Measurements from ENCODE around the gene IRF2BP1. TPM values are rescaled to one million over a fixed set of nuclear protein-coding genes. Genes with fewer than 3 reads are reported as not detected.

IRF2BP1 gene
- total and polyA plus RNA-seq, 4 donors: 4.9 to 16.8 (median 16.4) TPM

GRCh38 chr19:45913874-45914830 lies 28.2 kb upstream of the IRF2BP1 start, which contains the start of gene NANOS2 (continued):
- no peak for TF ChIP-seq CTCF (IDR thresholded peaks at IDR 0.05; ENCODE audit: low read depth, low read length, missing input control)

GRCh38 chr19:45911291-45911690 lies 25.4 kb upstream of the IRF2BP1 start:
- WGBS: 52% methylated on average over 8 of the region's 8 CpGs
- H3K9me3 ChIP-seq (ENCODE audit: control insufficient read depth in 4 of 4, low read length in 3 of 4): no peaks in the 10 kb centered on the region

GRCh38 chr19:45908956-45909355 lies 23.0 kb upstream of the IRF2BP1 start:
- 86% methylated on average over 5 of the region's 5 CpGs for WGBS
- Histone ChIP-seq H3K4me3 (ENCODE audit: low read depth in 1 of 3, low read length in 3 of 3) (no peak overlapping the region), H3K4me1 (ENCODE audit: control insufficient read depth in 4 of 4, insufficient read depth in 4 of 4, low read length in 3 of 4) (no peaks in the 10 kb centered on the region), H3K27ac (ENCODE audit: low read depth in 1 of 2, low read length in 2 of 2) (no peak overlapping the region), H3K9ac (ENCODE audit: low read depth in 1 of 2, low read length in 2 of 2) (no peak overlapping the region), H3K9me3 (ENCODE audit: control insufficient read depth in 4 of 4, low read length in 3 of 4) (no peaks in the 10 kb centered on the region), H3K36me3 (ENCODE audit: control insufficient read depth in 4 of 4, insufficient read depth in 3 of 4, low read depth in 1 of 4, low read length in 3 of 4) (no peaks in the 10 kb centered on the region), H3K27me3 (ENCODE audit: control insufficient read depth in 4 of 4, insufficient read depth in 4 of 4, low read length in 3 of 4) (no peaks in the 10 kb centered on the region)
- DNase-seq (ENCODE audit: low spot score): no peak
- TF ChIP-seq, protein P1, sequence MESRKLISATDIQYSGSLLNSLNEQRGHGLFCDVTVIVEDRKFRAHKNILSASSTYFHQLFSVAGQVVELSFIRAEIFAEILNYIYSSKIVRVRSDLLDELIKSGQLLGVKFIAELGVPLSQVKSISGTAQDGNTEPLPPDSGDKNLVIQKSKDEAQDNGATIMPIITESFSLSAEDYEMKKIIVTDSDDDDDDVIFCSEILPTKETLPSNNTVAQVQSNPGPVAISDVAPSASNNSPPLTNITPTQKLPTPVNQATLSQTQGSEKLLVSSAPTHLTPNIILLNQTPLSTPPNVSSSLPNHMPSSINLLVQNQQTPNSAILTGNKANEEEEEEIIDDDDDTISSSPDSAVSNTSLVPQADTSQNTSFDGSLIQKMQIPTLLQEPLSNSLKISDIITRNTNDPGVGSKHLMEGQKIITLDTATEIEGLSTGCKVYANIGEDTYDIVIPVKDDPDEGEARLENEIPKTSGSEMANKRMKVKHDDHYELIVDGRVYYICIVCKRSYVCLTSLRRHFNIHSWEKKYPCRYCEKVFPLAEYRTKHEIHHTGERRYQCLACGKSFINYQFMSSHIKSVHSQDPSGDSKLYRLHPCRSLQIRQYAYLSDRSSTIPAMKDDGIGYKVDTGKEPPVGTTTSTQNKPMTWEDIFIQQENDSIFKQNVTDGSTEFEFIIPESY (IDR thresholded peaks at IDR 0.05): no peak
- TF ChIP-seq RAD21 (IDR thresholded peaks at IDR 0.05) (peak in 1 of 2 donors; percentile 45), REST (IDR thresholded peaks at IDR 0.05) (no peak), SP1 (IDR thresholded peaks at IDR 0.05) (no peak), HNF4G (IDR thresholded peaks at IDR 0.05) (no peak), NR2F2 (IDR thresholded peaks at IDR 0.05) (peak; percentile 45), YY1 (IDR thresholded peaks at IDR 0.05) (no peak)

More at GRCh38 chr19:45911291-45911690, 25.4 kb upstream of the IRF2BP1 start:
- Histone ChIP-seq H3K27me3 (ENCODE audit: control insufficient read depth in 4 of 4, insufficient read depth in 4 of 4, low read length in 3 of 4) (no peaks in the 10 kb centered on the region), H3K9ac (ENCODE audit: low read depth in 1 of 2, low read length in 2 of 2) (no peak overlapping the region), H3K4me1 (ENCODE audit: control insufficient read depth in 4 of 4, insufficient read depth in 4 of 4, low read length in 3 of 4) (no peaks in the 10 kb centered on the region), H3K4me3 (ENCODE audit: low read depth in 1 of 3, low read length in 3 of 3) (no peak overlapping the region), H3K27ac (ENCODE audit: low read depth in 1 of 2, low read length in 2 of 2) (no peak overlapping the region), H3K36me3 (ENCODE audit: control insufficient read depth in 4 of 4, insufficient read depth in 3 of 4, low read depth in 1 of 4, low read length in 3 of 4) (no peaks in the 10 kb centered on the region)
- DNase-seq (ENCODE audit: low spot score): no peak
- TF ChIP-seq EGR1 (IDR thresholded peaks at IDR 0.05; ENCODE audit: low read depth in 2 of 2): no peak
- no peak for TF ChIP-seq ATF3 (IDR thresholded peaks at IDR 0.05)
- TF ChIP-seq, protein P1 (IDR thresholded peaks at IDR 0.05): no peak

All from liver (tissue), 9 donors.